ENCODE measurements around the gene PRDX3. TPM values are rescaled to one million over a fixed set of nuclear protein-coding genes. Genes with fewer than 3 reads are reported as not detected.

The PRDX3 gene
- total RNA-seq, 3 donors from 2014 or later, result 154 to 165 (median 164) TPM

DNA sequence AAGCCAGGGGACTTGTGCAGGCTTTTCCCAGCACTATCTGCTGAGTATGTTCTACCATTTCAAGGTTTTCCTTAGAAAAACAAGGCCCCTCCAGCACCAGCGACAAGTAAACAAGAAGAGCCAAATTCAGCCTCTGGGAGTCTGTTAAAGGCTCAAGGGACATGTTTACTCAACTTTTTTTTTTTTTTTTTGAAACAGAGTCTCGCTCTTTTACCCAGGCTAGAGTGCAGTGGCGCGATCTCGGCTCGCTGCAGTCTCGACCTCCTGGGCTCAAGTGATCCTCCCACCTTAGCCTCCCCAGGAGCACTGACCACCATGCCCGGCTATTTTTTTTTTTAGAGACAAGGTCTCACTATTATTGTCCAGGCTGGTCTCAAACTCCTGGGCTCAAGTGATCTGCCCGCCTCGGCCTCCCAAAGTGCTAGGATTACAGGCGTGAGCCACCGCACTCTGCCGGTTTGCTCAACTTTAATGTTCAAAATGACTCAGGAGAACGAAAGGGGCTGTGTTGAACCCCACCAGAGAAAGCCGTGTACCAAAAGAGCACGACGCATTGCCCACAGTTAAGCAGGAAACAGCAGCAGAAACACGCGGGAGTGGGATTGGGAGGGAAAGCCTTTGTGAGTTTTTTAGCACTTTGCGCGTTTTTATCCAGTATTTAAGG, 772 bp downstream of the PRDX3 start:
- intact Hi-C loops (cut with DNase I; ENCODE audit: low total_unique reads), result no loop called here
- no peak for TF ChIP-seq CTCF (IDR thresholded peaks at IDR 0.05)
- no peak for TF ChIP-seq POLR2AphosphoS5 (IDR thresholded peaks at IDR 0.05)
- TF ChIP-seq POLR2A (IDR thresholded peaks at IDR 0.05), result no peak
- no peak for DNase-seq (ENCODE audit: low spot score in 2 of 2)
- peak overlapping the region; percentile 90 to 92 for H3K27ac ChIP-seq
- H3K9me3 ChIP-seq, result no peaks in the 10 kb centered on the region
- peak overlapping the region; percentile 80 to 85 (median 84) for H3K4me3 ChIP-seq
- no peaks in the 10 kb centered on the region for H3K36me3 ChIP-seq
- H3K27me3 ChIP-seq, result no peaks in the 10 kb centered on the region
- no peaks in the 10 kb centered on the region for H3K4me1 ChIP-seq

DNA sequence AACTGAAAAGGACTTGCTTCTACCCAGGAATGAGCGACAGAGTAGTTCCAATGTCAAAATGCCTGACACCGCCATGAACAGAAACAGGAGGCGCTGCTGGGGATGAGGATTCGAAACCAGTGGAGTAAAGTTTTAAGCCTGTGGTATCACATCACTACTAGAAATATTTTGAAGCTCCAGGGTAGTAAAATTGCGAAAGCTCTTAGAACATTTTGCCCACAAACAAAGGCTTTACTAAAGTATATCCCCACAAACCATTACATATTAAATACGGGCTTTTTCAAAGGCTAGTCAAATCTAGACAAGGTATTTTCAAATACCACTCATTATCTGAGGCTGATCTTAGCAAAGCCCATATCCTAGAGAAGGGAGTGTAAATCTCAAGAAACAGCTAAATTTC, 2.4 kb downstream of the PRDX3 start:
- Histone ChIP-seq H3K4me3 (no peak overlapping the region), H3K36me3 (peaks cover 6% of the 10 kb centered on the region), H3K27me3 (no peaks in the 10 kb centered on the region), H3K9me3 (no peaks in the 10 kb centered on the region), H3K27ac (peak overlapping the region; percentile 56 to 61), H3K4me1 (no peaks in the 10 kb centered on the region)
- TF ChIP-seq POLR2AphosphoS5 (IDR thresholded peaks at IDR 0.05) (no peak), CTCF (IDR thresholded peaks at IDR 0.05) (no peak), POLR2A (IDR thresholded peaks at IDR 0.05) (no peak)
- DNase-seq (ENCODE audit: low spot score in 2 of 2), result no peak
- intact Hi-C loops (cut with DNase I; ENCODE audit: low total_unique reads), result no loop called here

DNA sequence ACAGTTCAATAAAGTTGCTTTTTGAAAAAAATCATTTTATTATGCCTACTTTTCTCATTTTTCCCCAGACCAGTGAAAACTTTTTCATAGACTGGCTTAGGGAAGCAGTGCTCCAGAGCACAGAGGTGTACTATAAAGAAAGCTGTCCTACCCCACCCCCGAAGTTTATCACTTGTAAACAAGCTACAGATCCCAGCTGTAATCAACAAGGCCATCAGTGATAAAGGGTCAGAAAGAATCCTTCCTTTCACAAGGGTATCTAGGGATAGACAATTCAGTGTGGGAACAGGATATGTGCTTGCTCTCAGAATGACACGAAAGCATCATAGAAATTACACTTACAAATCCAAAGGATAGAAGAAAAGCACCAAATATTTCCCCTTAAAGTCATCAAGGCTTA, 4.5 kb downstream of the PRDX3 start:
- no peak overlapping the region for H3K27ac ChIP-seq
- no peak for DNase-seq (ENCODE audit: low spot score in 2 of 2)
- intact Hi-C loops (cut with DNase I; ENCODE audit: low total_unique reads), result no loop called here
- H3K4me3 ChIP-seq, result no peak overlapping the region
- peaks cover 6% of the 10 kb centered on the region for H3K36me3 ChIP-seq
- TF ChIP-seq POLR2A (IDR thresholded peaks at IDR 0.05), result no peak
- no peak for TF ChIP-seq POLR2AphosphoS5 (IDR thresholded peaks at IDR 0.05)
- TF ChIP-seq CTCF (IDR thresholded peaks at IDR 0.05), result no peak
- no peaks in the 10 kb centered on the region for H3K9me3 ChIP-seq
- no peaks in the 10 kb centered on the region for H3K4me1 ChIP-seq
- no peaks in the 10 kb centered on the region for H3K27me3 ChIP-seq

- intact Hi-C loops (cut with DNase I; ENCODE audit: low total_unique reads), result no loop called here
- Histone ChIP-seq H3K4me1 (peaks cover 0 to 4% of the 10 kb centered on the region in 2 donors), H3K4me3 (no peak overlapping the region), H3K27ac (no peak overlapping the region), H3K36me3 (peaks cover 6% of the 10 kb centered on the region), H3K27me3 (no peaks in the 10 kb centered on the region), H3K9me3 (no peaks in the 10 kb centered on the region)
- no peak for DNase-seq (ENCODE audit: low spot score in 2 of 2)
- TF ChIP-seq POLR2AphosphoS5 (IDR thresholded peaks at IDR 0.05), result no peak
- TF ChIP-seq CTCF (IDR thresholded peaks at IDR 0.05), result no peak
- no peak for TF ChIP-seq POLR2A (IDR thresholded peaks at IDR 0.05)
Measured at GRCh38 chr10:119167041-119167440, 11.6 kb downstream of the PRDX3 start.

DNA sequence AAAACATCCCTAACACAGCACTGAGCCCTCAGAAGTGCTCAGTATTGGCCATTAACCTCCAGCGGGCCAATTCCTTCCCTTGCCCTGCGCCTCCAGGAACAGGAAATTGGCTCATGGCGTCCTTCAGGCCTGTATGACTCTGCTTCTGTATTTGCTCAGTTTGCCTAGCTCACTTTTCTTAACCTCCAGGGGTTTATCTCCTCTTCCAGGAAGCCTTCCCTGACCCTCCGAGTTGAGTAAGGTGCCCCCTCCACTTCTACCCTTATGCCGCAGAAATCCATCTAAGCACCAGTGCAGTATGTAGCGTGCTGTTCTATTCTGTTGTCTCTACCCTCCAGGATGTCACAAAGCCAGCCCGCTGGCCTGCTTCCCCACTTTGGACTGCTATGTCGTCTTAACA, 12.0 kb downstream of the PRDX3 start:
- TF ChIP-seq POLR2A (IDR thresholded peaks at IDR 0.05), result no peak
- no peak for TF ChIP-seq POLR2AphosphoS5 (IDR thresholded peaks at IDR 0.05)
- H3K27ac ChIP-seq, result peak overlapping the region; percentile 86 to 93
- DNase-seq (ENCODE audit: low spot score in 2 of 2), result no peak
- H3K9me3 ChIP-seq, result no peaks in the 10 kb centered on the region
- peaks cover 4% of the 10 kb centered on the region for H3K36me3 ChIP-seq
- intact Hi-C loops (cut with DNase I; ENCODE audit: low total_unique reads), result no loop called here
- no peaks in the 10 kb centered on the region for H3K27me3 ChIP-seq
- H3K4me3 ChIP-seq, result peak overlapping the region in 2 of 3 donors; percentile 83 to 84
- H3K4me1 ChIP-seq, result peaks cover 0 to 4% of the 10 kb centered on the region in 2 donors

Data from breast epithelium (tissue), 4 donors.